ENCODE measurements around the gene DYNC1I2. TPM values are rescaled to one million over a fixed set of nuclear protein-coding genes. Genes with fewer than 3 reads are reported as not detected.

The DYNC1I2 gene
- total RNA-seq, 4 donors from 2014 or later, result 47.5 to 146 (median 101) TPM

GRCh38 chr2:171671867-171672266, 15.4 kb upstream of the DYNC1I2 start:
- Histone ChIP-seq H3K9me3 (no peaks in the 10 kb centered on the region), H3K4me1 (no peaks in the 10 kb centered on the region), H3K27me3 (peaks cover 17% of the 10 kb centered on the region), H3K36me3 (no peaks in the 10 kb centered on the region), H3K27ac (no peak overlapping the region), H3K4me3 (no peak overlapping the region)
- in situ Hi-C loops (cut with MboI; ENCODE audit: low pct_ligation_motif_present in 1 of 4, low pct_unique_long_range_greater_than_20kb in 1 of 4, low sequenced_read_pairs in 3 of 4) (no loop called here), intact Hi-C loops (cut with DNase I; ENCODE audit: low total_unique reads) (no loop called here)
- 83 to 85% methylated on average over 4 to 7 of the region's 7 CpGs for WGBS, 2 donors (ENCODE audit: low coverage in 1 of 2)
- TF ChIP-seq POLR2AphosphoS5 (IDR thresholded peaks at IDR 0.05) (no peak), POLR2A (IDR thresholded peaks at IDR 0.05) (no peak), EP300 (IDR thresholded peaks at IDR 0.05; ENCODE audit: low read depth) (no peak), CTCF (IDR thresholded peaks at IDR 0.05) (no peak)
- DNase-seq, result no peak

GRCh38 chr2:171673905-171674304, 13.4 kb upstream of the DYNC1I2 start:
- H3K4me3 ChIP-seq, result no peak overlapping the region
- no peak overlapping the region for H3K27ac ChIP-seq
- H3K36me3 ChIP-seq, result no peaks in the 10 kb centered on the region
- TF ChIP-seq POLR2A (IDR thresholded peaks at IDR 0.05) (no peak), POLR2AphosphoS5 (IDR thresholded peaks at IDR 0.05) (no peak), EP300 (IDR thresholded peaks at IDR 0.05; ENCODE audit: low read depth) (no peak), CTCF (IDR thresholded peaks at IDR 0.05) (no peak)
- no peaks in the 10 kb centered on the region for H3K4me1 ChIP-seq
- intact Hi-C loops (cut with DNase I; ENCODE audit: low total_unique reads), result no loop called here
- WGBS, 2 donors (ENCODE audit: low coverage in 1 of 2), result 80 to 84% methylated on average over 1 of the region's 1 CpG
- peaks cover 17% of the 10 kb centered on the region for H3K27me3 ChIP-seq
- in situ Hi-C loops (cut with MboI; ENCODE audit: low pct_ligation_motif_present in 1 of 4, low pct_unique_long_range_greater_than_20kb in 1 of 4, low sequenced_read_pairs in 3 of 4), result no loop called here
- no peak for DNase-seq
- H3K9me3 ChIP-seq, result no peaks in the 10 kb centered on the region

GRCh38 chr2:171675810-171676345, 11.4 kb upstream of the DYNC1I2 start:
- H3K27ac ChIP-seq, result no peak overlapping the region
- no peaks in the 10 kb centered on the region for H3K9me3 ChIP-seq
- intact Hi-C loops (cut with DNase I; ENCODE audit: low total_unique reads), result no loop called here
- no peak for DNase-seq
- no peaks in the 10 kb centered on the region for H3K4me1 ChIP-seq
- peaks cover 14% of the 10 kb centered on the region for H3K27me3 ChIP-seq
- 71 to 86% methylated on average over 3 to 7 of the region's 7 CpGs for WGBS, 2 donors (ENCODE audit: low coverage in 1 of 2)
- no peak overlapping the region for H3K4me3 ChIP-seq
- in situ Hi-C loops (cut with MboI; ENCODE audit: low pct_ligation_motif_present in 1 of 4, low pct_unique_long_range_greater_than_20kb in 1 of 4, low sequenced_read_pairs in 3 of 4), result no loop called here
- H3K36me3 ChIP-seq, result no peaks in the 10 kb centered on the region
- TF ChIP-seq POLR2A (IDR thresholded peaks at IDR 0.05) (no peak), POLR2AphosphoS5 (IDR thresholded peaks at IDR 0.05) (no peak), EP300 (IDR thresholded peaks at IDR 0.05; ENCODE audit: low read depth) (no peak), CTCF (IDR thresholded peaks at IDR 0.05) (no peak)

GRCh38 chr2:171678619-171679018, 8.7 kb upstream of the DYNC1I2 start:
- TF ChIP-seq POLR2A (IDR thresholded peaks at IDR 0.05), result no peak
- no peak for TF ChIP-seq EP300 (IDR thresholded peaks at IDR 0.05; ENCODE audit: low read depth)
- TF ChIP-seq POLR2AphosphoS5 (IDR thresholded peaks at IDR 0.05), result no peak
- no peak for TF ChIP-seq CTCF (IDR thresholded peaks at IDR 0.05)
- WGBS, 2 donors (ENCODE audit: low coverage in 1 of 2), result 87 to 93% methylated on average over 1 of the region's 1 CpG

More at GRCh38 chr2:171678619-171679018, 8.7 kb upstream of the DYNC1I2 start:
- intact Hi-C loops (cut with DNase I; ENCODE audit: low total_unique reads) (no loop called here), in situ Hi-C loops (cut with MboI; ENCODE audit: low pct_ligation_motif_present in 1 of 4, low pct_unique_long_range_greater_than_20kb in 1 of 4, low sequenced_read_pairs in 3 of 4) (no loop called here)
- H3K4me1 ChIP-seq, result no peaks in the 10 kb centered on the region
- H3K36me3 ChIP-seq, result no peaks in the 10 kb centered on the region
- no peaks in the 10 kb centered on the region for H3K9me3 ChIP-seq
- H3K4me3 ChIP-seq, result no peak overlapping the region
- H3K27ac ChIP-seq, result no peak overlapping the region
- DNase-seq, result no peak
- peaks cover 14% of the 10 kb centered on the region for H3K27me3 ChIP-seq

All from transverse colon (tissue), 4 donors.